Measurements from ENCODE around the gene FBXW7.

The FBXW7 gene

GRCh38 chr4:152464030-152464823 is 71.7 kb downstream of the FBXW7 start:
- no peak for DNase-seq

GRCh38 chr4:152463562-152463961 is 72.3 kb downstream of the FBXW7 start:
- no peak for DNase-seq

- DNase-seq: no peak
Measured at GRCh38 chr4:152462695-152463094, 73.2 kb downstream of the FBXW7 start.

- no peak for DNase-seq
Measured at GRCh38 chr4:152462047-152462446, 73.8 kb downstream of the FBXW7 start.

- no peak for DNase-seq
Measured at GRCh38 chr4:152460488-152460887, 75.4 kb downstream of the FBXW7 start.

- DNase-seq: no peak
Measured at GRCh38 chr4:152459326-152459725, 76.6 kb downstream of the FBXW7 start.

- DNase-seq: no peak
Measured at GRCh38 chr4:152458801-152459302, 77.0 kb downstream of the FBXW7 start.

GRCh38 chr4:152456609-152457008 is 79.3 kb downstream of the FBXW7 start:
- DNase-seq: no peak

- no peak for DNase-seq
Measured at GRCh38 chr4:152455311-152455710, 80.6 kb downstream of the FBXW7 start.

GRCh38 chr4:152454398-152455011 is 81.4 kb downstream of the FBXW7 start:
- DNase-seq: peak in 1 of 2 experiments; percentile 14

- DNase-seq: no peak
Measured at GRCh38 chr4:152451496-152451895, 84.4 kb downstream of the FBXW7 start.

- DNase-seq: no peak
Measured at GRCh38 chr4:152448854-152449253, 87.0 kb downstream of the FBXW7 start.

- DNase-seq: no peak
Measured at GRCh38 chr4:152448038-152448707, 87.7 kb downstream of the FBXW7 start.

GRCh38 chr4:152443859-152444258 is 92.0 kb downstream of the FBXW7 start:
- DNase-seq: no peak

- DNase-seq: no peak
Measured at GRCh38 chr4:152437561-152437960, 98.3 kb downstream of the FBXW7 start.

GRCh38 chr4:152436384-152436783 is 99.5 kb downstream of the FBXW7 start:
- DNase-seq: no peak

GRCh38 chr4:152434011-152434410 is 101.9 kb downstream of the FBXW7 start:
- DNase-seq: no peak

- no peak for DNase-seq
Measured at GRCh38 chr4:152431784-152432183, 104.1 kb downstream of the FBXW7 start.

- no peak for DNase-seq
Measured at GRCh38 chr4:152431291-152431690, 104.6 kb downstream of the FBXW7 start.

GRCh38 chr4:152430507-152430906 is 105.4 kb downstream of the FBXW7 start:
- DNase-seq: no peak

- DNase-seq: no peak
Measured at GRCh38 chr4:152427981-152428380, 107.9 kb downstream of the FBXW7 start.

- no peak for DNase-seq
Measured at GRCh38 chr4:152424977-152425376, 110.9 kb downstream of the FBXW7 start.

- DNase-seq: no peak
Measured at GRCh38 chr4:152424396-152424795, 111.5 kb downstream of the FBXW7 start.

- DNase-seq: no peak
Measured at GRCh38 chr4:152422817-152423320, 113.0 kb downstream of the FBXW7 start.
